H9 (cell line): ENCODE results near the gene ACOT2. TPM values are rescaled to one million over a fixed set of nuclear protein-coding genes. Genes with fewer than 3 reads are reported as not detected.

Source experiments
- DNase-seq: peaks from one replicate; pipeline ENCODE4 v3.0.0-alpha.2; 2017
- H2AFZ ChIP-seq: one replicate; pipeline ENCODE4 v1.6.1; 2013; ENCODE audit warnings: mild to moderate bottlenecking, low read length, control low read depth, moderate library complexity
- H2AK5ac ChIP-seq: 2 replicates; pipeline ENCODE4 v1.6.1; 2013; ENCODE audit warnings: low read length, control low read depth, mixed read lengths; ENCODE audit not compliant: insufficient read length
- H2BK120ac ChIP-seq: one replicate; pipeline ENCODE4 v1.6.1; 2013; ENCODE audit warnings: low read depth, mild to moderate bottlenecking, low read length, control low read depth, inconsistent platforms; ENCODE audit not compliant: poor library complexity, severe bottlenecking
- H2BK12ac ChIP-seq: 2 replicates; pipeline ENCODE4 v1.6.1; 2013; ENCODE audit warnings: low read length, control low read depth, mixed read lengths, low read depth; ENCODE audit not compliant: insufficient read length
- H2BK15ac ChIP-seq: 2 replicates; pipeline ENCODE4 v1.6.1; 2013; ENCODE audit warnings: low read depth, low read length, control low read depth
- H2BK20ac ChIP-seq: one replicate; pipeline ENCODE4 v1.6.1; 2013; ENCODE audit warnings: low read depth, mild to moderate bottlenecking, low read length, control low read depth, inconsistent platforms; ENCODE audit not compliant: poor library complexity, severe bottlenecking
- H2BK5ac ChIP-seq: 2 replicates; pipeline ENCODE4 v1.6.1; 2013; ENCODE audit warnings: low read length, control low read depth, mixed read lengths; ENCODE audit not compliant: insufficient read length
- H3K14ac ChIP-seq: 2 replicates; pipeline ENCODE4 v1.6.1; 2013; ENCODE audit warnings: low read length, control low read depth; ENCODE audit not compliant: insufficient read depth
- H3K18ac ChIP-seq: 2 replicates; pipeline ENCODE4 v1.6.1; 2013; ENCODE audit warnings: low read depth, mild to moderate bottlenecking, mixed read lengths, low read length, control low read depth; ENCODE audit not compliant: insufficient read length
- H3K23ac ChIP-seq: 2 replicates; pipeline ENCODE4 v1.6.1; 2013; ENCODE audit warnings: low read length, control low read depth, mixed read lengths, low read depth; ENCODE audit not compliant: insufficient read length
- H3K23me2 ChIP-seq: 2 replicates; pipeline ENCODE4 v1.6.1; 2013; ENCODE audit warnings: low read depth, mild to moderate bottlenecking, mixed read lengths, low read length, control low read depth; ENCODE audit not compliant: insufficient read length, poor library complexity, severe bottlenecking
- H3K27ac ChIP-seq: 2 replicates; pipeline ENCODE4 v1.5.1; 2013; ENCODE audit warnings: low read length, control low read depth, mixed read lengths, low read depth; ENCODE audit not compliant: insufficient read length
- H3K27me3 ChIP-seq: 2 replicates; pipeline ENCODE4 v1.6.1; 2013; ENCODE audit warnings: low read length, control low read depth, inconsistent platforms; ENCODE audit not compliant: insufficient read depth
- H3K4ac ChIP-seq: 2 replicates; pipeline ENCODE4 v1.6.1; 2013; ENCODE audit warnings: low read depth, mild to moderate bottlenecking, control low read depth, inconsistent platforms, low read length, moderate library complexity
- H3K4me1 ChIP-seq: 2 replicates; pipeline ENCODE4 v1.6.1; 2013; ENCODE audit warnings: low read length, control low read depth, inconsistent platforms; ENCODE audit not compliant: insufficient read depth
- H3K4me2 ChIP-seq: 2 replicates; pipeline ENCODE4 v1.6.1; 2013; ENCODE audit warnings: low read length, control low read depth, mixed read lengths; ENCODE audit not compliant: insufficient read length, insufficient read depth
- H3K56ac ChIP-seq: 2 replicates; pipeline ENCODE4 v1.6.1; 2013; ENCODE audit warnings: low read depth, mild to moderate bottlenecking, mixed read lengths, low read length, control low read depth; ENCODE audit not compliant: insufficient read length
- H3K79me1 ChIP-seq: 2 replicates; pipeline ENCODE4 v1.6.1; 2013; ENCODE audit warnings: low read depth, mild to moderate bottlenecking, moderate library complexity, low read length, control low read depth, inconsistent platforms; ENCODE audit not compliant: insufficient read depth, poor library complexity, severe bottlenecking
- H3K79me2 ChIP-seq: 2 replicates; pipeline ENCODE4 v1.6.1; 2013; ENCODE audit warnings: low read length, control low read depth, inconsistent platforms; ENCODE audit not compliant: insufficient read depth
- H3K9ac ChIP-seq: 2 replicates; pipeline ENCODE4 v1.6.1; 2013; ENCODE audit warnings: low read length, control low read depth, mixed read lengths; ENCODE audit not compliant: insufficient read length; ENCODE audit errors: extremely low read depth
- H3K9me3 ChIP-seq: one replicate; pipeline ENCODE4 v1.6.1; 2013; ENCODE audit warnings: low read depth, low read length, inconsistent platforms; ENCODE audit not compliant: control insufficient read depth
- H3T11ph ChIP-seq: one replicate; pipeline ENCODE4 v1.6.1; 2013; ENCODE audit warnings: mild to moderate bottlenecking, low read length, control low read depth, inconsistent platforms
- H4K20me1 ChIP-seq: one replicate; pipeline ENCODE4 v1.6.1; 2013; ENCODE audit not compliant: control insufficient read depth, insufficient read length, insufficient read depth
- H4K5ac ChIP-seq: 2 replicates; pipeline ENCODE4 v1.6.1; 2013; ENCODE audit warnings: low read depth, mild to moderate bottlenecking, mixed read lengths, low read length, control low read depth; ENCODE audit not compliant: insufficient read length
- H4K8ac ChIP-seq: replicated peaks from 2 replicates; pipeline ENCODE4 v1.6.1; 2013; ENCODE audit warnings: low read length, control low read depth, mixed read lengths, low read depth; ENCODE audit not compliant: insufficient read length
- H4K91ac ChIP-seq: 2 replicates; pipeline ENCODE4 v1.6.1; 2013; ENCODE audit warnings: low read depth, mild to moderate bottlenecking, moderate library complexity, mixed read lengths, low read length, control low read depth; ENCODE audit not compliant: insufficient read length
- H3K27ac Mint-ChIP-seq, 3 experiments: 2 replicates in 2 of 3; 3 replicates in 1 of 3; pipeline ENCODE4 v1.8.0; 2020 to 2021; ENCODE audit warnings: mixed read lengths in 3 of 3, mild to moderate bottlenecking in 1 of 3, moderate library complexity in 1 of 3
- H3K27me3 Mint-ChIP-seq: 2 replicates; pipeline ENCODE4 v1.8.0; 2021; ENCODE audit warnings: low read depth, mild to moderate bottlenecking, moderate library complexity, mixed read lengths
- H3K36me3 Mint-ChIP-seq, 3 experiments: 2 replicates in 2 of 3; 3 replicates in 1 of 3; pipeline ENCODE4 v1.8.0; 2020 to 2021; ENCODE audit warnings: low read depth in 3 of 3, mixed read lengths in 3 of 3; ENCODE audit not compliant: insufficient read depth in 1 of 3
- H3K4me1 Mint-ChIP-seq, 2 experiments: 2 replicates each; pipeline ENCODE4 v1.8.0; 2020; ENCODE audit warnings: mixed read lengths in 2 of 2
- H3K4me3 Mint-ChIP-seq, 2 experiments: 2 replicates in 1 of 2; 3 replicates in 1 of 2; pipeline ENCODE4 v1.8.0; 2020 to 2021; ENCODE audit warnings: mild to moderate bottlenecking in 2 of 2, mixed read lengths in 2 of 2, moderate library complexity in 1 of 2
- H3K9me3 Mint-ChIP-seq, 2 experiments: 2 replicates in 1 of 2; 3 replicates in 1 of 2; pipeline ENCODE4 v1.8.0; 2020; ENCODE audit warnings: mild to moderate bottlenecking in 2 of 2, mixed read lengths in 2 of 2, moderate library complexity in 1 of 2
- CTCF ChIP-seq: fragments of 200-600 bp; sonication (generic); conservative IDR thresholded peaks from 3 replicates; pipeline ENCODE4 v1.8.0; 2021; ENCODE audit warnings: antibody characterized with exemption, mild to moderate bottlenecking
- WGBS: extraction: QIAGEN DNeasy Blood & Tissue Kit; methylation state at CpG from one replicate; pipeline ENCODE4 v1.1.7; 2013; ENCODE audit warnings: missing lambda C conversion rate, low lambda C conversion rate, mixed read lengths; ENCODE audit not compliant: insufficient read length; ENCODE audit errors: extremely low coverage; 5-methylcytosine and 5-hydroxymethylcytosine counted together
- total RNA-seq: library from RNA; stranded (reverse); gene quantifications from 2 replicates; pipeline ENCODE4 v1.2.1, GENCODE V29; 2021

ACOT2 gene
- total RNA-seq, 1 experiment from 2014 or later, result 10.2 TPM

GRCh38 chr14:73620268-73620667 is 51.3 kb downstream of the ACOT2 start:
- Histone ChIP-seq H4K5ac (no peak overlapping the region), H3K18ac (no peak overlapping the region), H3K9ac (no peak overlapping the region), H3K4ac (no peak overlapping the region), H3K27me3 (no peaks in the 10 kb centered on the region), H2AK5ac (no peak overlapping the region), H3K79me2 (no peaks in the 10 kb centered on the region; the same call in 1 of the 2 replicates), H3K23ac (no peak overlapping the region), H3K4me2 (no peak overlapping the region), H3K79me1 (no peaks in the 10 kb centered on the region), H4K8ac (no peak overlapping the region), H3K9me3 (no peaks in the 10 kb centered on the region), H2BK15ac (no peak overlapping the region), H2BK12ac (no peak overlapping the region), H3K27ac (no peak overlapping the region), H3K23me2 (no peaks in the 10 kb centered on the region), H2BK120ac (no peak overlapping the region), H3K56ac (no peak overlapping the region), H2BK5ac (no peak overlapping the region), H2AFZ (no peak overlapping the region), H4K91ac (no peak overlapping the region), H3K14ac (no peak overlapping the region), H4K20me1 (no peaks in the 10 kb centered on the region), H2BK20ac (no peak overlapping the region), H3T11ph (no peak overlapping the region), H3K4me1 (no peaks in the 10 kb centered on the region)
- H3K4me1 Mint-ChIP-seq, result peaks cover 10 to 12% of the 10 kb centered on the region in 2 experiments
- H3K9me3 Mint-ChIP-seq, result peaks cover 0 to 2% of the 10 kb centered on the region in 2 experiments; a peak in 1 of 5 replicates
- peaks cover 11% of the 10 kb centered on the region for H3K27me3 Mint-ChIP-seq
- no peak overlapping the region for H3K4me3 Mint-ChIP-seq
- H3K27ac Mint-ChIP-seq, result no peak overlapping the region
- no peak for TF ChIP-seq CTCF
- no peak for DNase-seq
- H3K36me3 Mint-ChIP-seq, result peaks cover 0 to 5% (median 0%) of the 10 kb centered on the region in 3 experiments; a peak in 3 of 7 replicates
- no CpG with 5 or more reads among the region's 10 CpGs for WGBS
